Skeletal muscle tissue (tissue), 4 donors: Measurements from ENCODE around the gene MAPT. TPM values are rescaled to one million over a fixed set of nuclear protein-coding genes. Genes with fewer than 3 reads are reported as not detected.
"Not testable (repeated sequence)": the region's sequence is repeated elsewhere in the genome, so short reads cannot be mapped to it uniquely, and the experiment has no call there.

ENCODE experiments used
- H3K27ac ChIP-seq: one replicate; pipeline ENCODE4 v1.7.0; 2013; ENCODE audit warnings: mild to moderate bottlenecking, low read depth, low read length, inconsistent platforms
- H3K27me3 ChIP-seq, 3 donors: one replicate each; pipeline ENCODE4 v1.7.0; 2013; ENCODE audit warnings: low read length in 3 of 3; ENCODE audit not compliant: control insufficient read depth in 3 of 3, insufficient read depth in 3 of 3
- H3K36me3 ChIP-seq, 3 donors: one replicate each; pipeline ENCODE4 v1.7.0; 2013; ENCODE audit warnings: low read length in 3 of 3; ENCODE audit not compliant: control insufficient read depth in 3 of 3, insufficient read depth in 3 of 3
- H3K4me1 ChIP-seq, 3 donors: one replicate each; pipeline ENCODE4 v1.7.0; 2013; ENCODE audit warnings: low read length in 3 of 3, mild to moderate bottlenecking in 3 of 3; ENCODE audit not compliant: control insufficient read depth in 3 of 3, insufficient read depth in 3 of 3
- H3K4me3 ChIP-seq, 3 donors: one replicate each; pipeline ENCODE4 v1.7.0; 2013; ENCODE audit warnings: low read length in 3 of 3
- H3K9ac ChIP-seq, 3 donors: one replicate each; pipeline ENCODE4 v1.7.0; 2013; ENCODE audit warnings: low read length in 3 of 3, mild to moderate bottlenecking in 3 of 3, moderate library complexity in 2 of 3, low read depth in 1 of 3
- H3K9me3 ChIP-seq, 3 donors: one replicate each; pipeline ENCODE4 v1.7.0; 2013; ENCODE audit warnings: low read length in 3 of 3; ENCODE audit not compliant: control insufficient read depth in 3 of 3
- total RNA-seq: library from RNA; depleted of rRNA; stranded (reverse); fragments of >200 nt; gene quantifications from one replicate; pipeline ENCODE4 v1.2.3, GENCODE V29; 2014
- donor health status: Osteomylitis.

Gene MAPT
- total RNA-seq, 1 donor from 2014 or later: 4.7 TPM

DNA sequence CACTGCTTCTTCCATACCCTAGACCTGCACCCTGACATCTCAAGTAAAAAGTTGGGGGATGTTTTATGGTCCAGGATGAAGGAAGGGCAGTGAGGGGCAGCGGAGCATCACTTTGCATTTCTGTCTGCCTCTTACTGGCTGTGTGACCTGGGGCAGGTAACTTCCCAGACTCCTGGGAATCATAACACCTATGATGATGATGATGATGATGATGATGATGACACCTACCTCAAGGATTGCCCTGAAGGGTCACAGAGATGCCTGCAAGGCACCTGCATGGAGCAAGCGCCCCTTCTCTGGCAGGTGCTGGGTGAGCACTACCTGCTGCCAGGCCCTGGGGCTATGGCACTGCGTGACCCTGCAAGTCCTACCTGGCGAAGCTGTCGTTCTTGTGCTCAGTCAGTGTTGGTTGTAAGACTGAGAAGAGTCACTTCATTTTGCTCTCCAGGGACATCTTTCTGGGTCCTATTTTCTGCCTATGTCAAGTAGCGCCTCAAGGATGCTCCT, 58.5 kb downstream of the MAPT start:
- Histone ChIP-seq H3K4me1 (peaks cover 8 to 26% (median 11%) of the 10 kb centered on the region in 3 donors), H3K36me3 (no peaks in the 10 kb centered on the region), H3K27me3 (peaks cover 0 to 5% (median 0%) of the 10 kb centered on the region in 3 donors), H3K9ac (no peak overlapping the region), H3K9me3 (no peaks in the 10 kb centered on the region), H3K27ac (no peak overlapping the region), H3K4me3 (no peak overlapping the region)

DNA sequence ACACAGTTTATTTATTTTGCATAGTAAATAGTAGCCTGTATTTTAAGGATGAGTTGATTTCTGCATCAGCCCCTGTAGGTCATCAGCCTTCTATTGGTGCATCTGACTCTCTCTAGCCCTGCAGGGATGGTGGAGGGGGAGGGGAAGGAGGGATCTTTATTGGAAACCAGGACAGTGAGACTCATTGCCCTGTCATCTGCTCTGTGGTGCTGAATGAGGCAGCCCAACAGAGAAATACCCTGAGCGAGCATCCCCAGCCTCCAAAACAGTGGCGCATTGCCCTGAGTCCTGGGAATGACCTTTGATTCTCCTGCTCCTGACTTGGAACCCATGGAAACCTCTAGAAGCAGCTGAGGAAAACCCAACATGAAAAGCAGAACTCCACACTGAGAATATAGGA, 59.2 kb downstream of the MAPT start:
- no peaks in the 10 kb centered on the region for H3K9me3 ChIP-seq
- H3K27ac ChIP-seq: no peak overlapping the region
- no peak overlapping the region for H3K4me3 ChIP-seq
- peaks cover 0 to 5% (median 0%) of the 10 kb centered on the region in 3 donors for H3K27me3 ChIP-seq
- no peaks in the 10 kb centered on the region for H3K36me3 ChIP-seq
- no peak overlapping the region for H3K9ac ChIP-seq
- peaks cover 4 to 20% (median 5%) of the 10 kb centered on the region in 3 donors for H3K4me1 ChIP-seq

GRCh38 chr17:45954914-45955313, 60.6 kb downstream of the MAPT start:
- peaks cover 0 to 4% (median 0%) of the 10 kb centered on the region in 3 donors for H3K27me3 ChIP-seq
- H3K36me3 ChIP-seq: no peaks in the 10 kb centered on the region
- no peaks in the 10 kb centered on the region for H3K9me3 ChIP-seq
- H3K27ac ChIP-seq: no peak overlapping the region
- no peak overlapping the region for H3K9ac ChIP-seq
- H3K4me3 ChIP-seq: no peak overlapping the region
- peaks cover 0 to 9% (median 0%) of the 10 kb centered on the region in 3 donors for H3K4me1 ChIP-seq

- Histone ChIP-seq H3K9ac (no peak overlapping the region), H3K27ac (no peak overlapping the region), H3K4me3 (no peak overlapping the region), H3K9me3 (no peaks in the 10 kb centered on the region), H3K4me1 (peaks cover 0 to 5% (median 0%) of the 10 kb centered on the region in 3 donors), H3K27me3 (no peaks in the 10 kb centered on the region), H3K36me3 (no peaks in the 10 kb centered on the region)
Observed at GRCh38 chr17:45955326-45955725, 61.0 kb downstream of the MAPT start.

DNA sequence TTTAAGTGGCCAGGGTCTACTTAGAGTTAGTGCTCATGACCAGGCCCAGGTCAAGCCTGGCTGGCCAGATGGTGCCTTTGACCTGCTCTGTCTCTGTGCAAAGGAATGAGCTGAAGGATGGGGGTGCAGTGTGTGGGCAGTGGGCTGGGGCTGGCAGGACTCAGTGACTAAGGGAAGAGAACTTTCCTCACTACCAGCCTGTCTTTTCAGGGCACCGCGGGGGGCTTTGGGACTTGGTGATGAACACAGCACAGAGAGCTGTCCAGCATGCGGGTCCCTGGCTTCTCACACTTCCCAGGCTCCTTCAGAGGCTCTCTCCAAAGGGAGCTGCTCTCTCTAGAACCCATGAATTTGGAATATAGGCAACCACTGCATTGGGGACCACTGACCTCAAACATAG, 61.7 kb downstream of the MAPT start:
- H3K4me1 ChIP-seq: peaks cover 0 to 5% (median 0%) of the 10 kb centered on the region in 3 donors
- H3K9ac ChIP-seq: no peak overlapping the region
- no peaks in the 10 kb centered on the region for H3K36me3 ChIP-seq
- no peaks in the 10 kb centered on the region for H3K9me3 ChIP-seq
- H3K27me3 ChIP-seq: no peaks in the 10 kb centered on the region
- no peak overlapping the region for H3K4me3 ChIP-seq
- H3K27ac ChIP-seq: no peak overlapping the region

DNA sequence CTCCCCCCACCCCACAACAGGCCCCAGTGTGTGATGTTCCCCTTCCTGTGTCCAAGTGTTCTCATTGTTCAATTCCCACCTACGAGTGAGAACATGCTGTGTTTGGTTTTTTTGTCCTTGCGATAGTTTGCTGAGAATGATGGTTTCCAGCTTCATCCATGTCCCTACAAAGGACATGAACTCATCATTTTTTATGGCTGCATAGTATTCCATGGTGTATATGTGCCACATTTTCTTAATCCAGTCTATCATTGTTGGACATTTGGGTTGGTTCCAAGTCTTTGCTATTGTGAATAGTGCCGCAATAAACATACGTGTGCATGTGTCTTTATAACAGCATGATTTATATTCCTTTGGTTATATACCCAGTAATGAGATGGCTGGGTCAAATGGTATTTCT, 62.4 kb downstream of the MAPT start:
- not testable (repeated sequence) for H3K9ac ChIP-seq, H3K27me3 ChIP-seq, H3K4me3 ChIP-seq, H3K36me3 ChIP-seq, H3K9me3 ChIP-seq, H3K4me1 ChIP-seq, H3K27ac ChIP-seq

GRCh38 chr17:45958307-45958706, 64.0 kb downstream of the MAPT start:
- Histone ChIP-seq H3K9me3 (no peaks in the 10 kb centered on the region), H3K4me3 (no peak overlapping the region), H3K27ac (no peak overlapping the region), H3K9ac (no peak overlapping the region), H3K27me3 (no peaks in the 10 kb centered on the region), H3K36me3 (peaks cover 3 to 9% (median 3%) of the 10 kb centered on the region in 3 donors), H3K4me1 (peaks cover 0 to 5% (median 0%) of the 10 kb centered on the region in 3 donors)

- H3K4me3 ChIP-seq: no peak overlapping the region
- peaks cover 4 to 11% (median 5%) of the 10 kb centered on the region in 3 donors for H3K36me3 ChIP-seq
- H3K4me1 ChIP-seq: peaks cover 0 to 5% (median 0%) of the 10 kb centered on the region in 3 donors
- no peak overlapping the region for H3K9ac ChIP-seq
- no peaks in the 10 kb centered on the region for H3K9me3 ChIP-seq
- no peak overlapping the region for H3K27ac ChIP-seq
- no peaks in the 10 kb centered on the region for H3K27me3 ChIP-seq
Observed at GRCh38 chr17:45958994-45959665, 64.8 kb downstream of the MAPT start.

DNA sequence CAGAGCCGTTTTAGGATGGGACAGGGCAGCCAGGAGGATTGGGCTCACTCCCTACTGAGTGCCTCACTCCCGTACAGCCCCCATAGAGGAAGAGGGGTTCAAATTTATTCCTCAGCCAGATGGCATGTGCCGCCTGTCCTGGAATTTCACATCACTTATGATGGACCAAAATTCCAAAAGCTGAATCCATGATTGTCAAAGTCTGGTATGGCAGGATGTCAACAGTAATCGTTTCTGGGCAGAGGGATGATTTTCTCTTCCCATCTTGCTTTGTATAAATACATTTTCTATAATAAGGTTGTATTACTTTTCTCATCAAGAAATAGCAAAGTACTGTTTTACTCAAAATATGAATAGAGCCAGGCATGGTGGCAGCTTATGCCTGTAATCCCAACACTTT, 66.0 kb downstream of the MAPT start:
- Histone ChIP-seq H3K4me3 (no peak overlapping the region), H3K36me3 (peaks cover 4 to 11% (median 5%) of the 10 kb centered on the region in 3 donors), H3K9me3 (no peaks in the 10 kb centered on the region), H3K9ac (no peak overlapping the region), H3K27ac (no peak overlapping the region), H3K27me3 (no peaks in the 10 kb centered on the region), H3K4me1 (peaks cover 0 to 7% (median 0%) of the 10 kb centered on the region in 3 donors)

DNA sequence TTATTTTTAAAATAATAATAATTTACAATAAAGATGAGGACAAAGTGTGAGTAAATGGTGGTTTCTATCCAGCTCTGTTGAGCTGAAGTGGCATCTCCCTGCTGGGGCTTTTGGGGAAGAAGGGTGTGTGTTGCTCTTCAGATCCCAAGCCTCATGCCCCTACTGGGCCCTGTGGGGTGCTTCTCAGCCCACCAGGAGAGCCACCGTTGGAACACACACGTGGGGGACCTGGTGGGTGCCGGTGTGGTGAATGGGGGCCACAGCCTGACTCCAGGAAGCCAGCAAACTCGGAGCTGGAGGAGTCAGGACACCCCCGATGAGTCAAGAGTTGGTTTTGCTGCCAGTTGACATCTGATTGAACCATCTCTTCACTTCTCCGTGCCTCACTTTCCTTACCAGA, 66.9 kb downstream of the MAPT start:
- H3K27me3 ChIP-seq: no peaks in the 10 kb centered on the region

More for the DNA sequence above, 66.9 kb downstream of the MAPT start:
- Histone ChIP-seq H3K27ac (no peak overlapping the region), H3K36me3 (peaks cover 4 to 11% (median 5%) of the 10 kb centered on the region in 3 donors), H3K4me3 (no peak overlapping the region), H3K9me3 (no peaks in the 10 kb centered on the region), H3K9ac (no peak overlapping the region), H3K4me1 (peaks cover 7 to 16% (median 7%) of the 10 kb centered on the region in 3 donors)
